Heart left ventricle (tissue), 16 donors: ENCODE results near the gene GTF2E1. TPM values are rescaled to one million over a fixed set of nuclear protein-coding genes. Genes with fewer than 3 reads are reported as not detected.

Experiments
- ATAC-seq, 4 donors: fragments of 200-7000 bp; cut with Tn5 transposase; one replicate each; pipeline ENCODE4 v1.9.1; 2020 to 2022; ENCODE audit warnings: moderate library complexity in 4 of 4, mild to moderate bottlenecking in 3 of 4, moderate number of reproducible peaks in 1 of 4
- DNase-seq, 5 donors: peaks; one replicate each; pipeline ENCODE4 v3.0.0-alpha.2; 2020
- H3K27ac ChIP-seq, 12 donors: fragments of 200-600 bp; sonication (generic) in 4 of 12; one replicate each; pipeline versions ENCODE4 v1.5.0 to v1.8.0; 2016 to 2022; ENCODE audit warnings: mild to moderate bottlenecking in 2 of 12
- H3K27me3 ChIP-seq, 9 donors: fragments of 200-600 bp; sonication (generic) in 2 of 9; one replicate each; pipeline versions ENCODE4 v1.5.1 to v1.8.0; 2016 to 2022; ENCODE audit warnings: mild to moderate bottlenecking in 3 of 9
- H3K36me3 ChIP-seq, 9 donors: fragments of 200-600 bp; sonication (generic) in 2 of 9; one replicate each; pipeline versions ENCODE4 v1.5.0 to v1.8.0; 2018 to 2022; ENCODE audit warnings: mild to moderate bottlenecking in 2 of 9
- H3K4me1 ChIP-seq, 12 donors: fragments of 200-600 bp; sonication (generic) in 4 of 12; one replicate each; pipeline versions ENCODE4 v1.5.0 to v1.8.0; 2016 to 2022; ENCODE audit warnings: mild to moderate bottlenecking in 3 of 12
- H3K4me3 ChIP-seq, 12 donors: fragments of 200-600 bp; sonication (generic) in 4 of 12; one replicate each; pipeline versions ENCODE4 v1.5.0 to v1.8.0; 2017 to 2022; ENCODE audit warnings: mild to moderate bottlenecking in 9 of 12, moderate library complexity in 4 of 12
- H3K9me3 ChIP-seq, 12 donors: fragments of 200-600 bp; sonication (generic) in 4 of 12; one replicate each; pipeline versions ENCODE4 v1.5.0 to v1.8.0; 2016 to 2022; ENCODE audit warnings: mild to moderate bottlenecking in 1 of 12
- POLR2A ChIP-seq, 2 donors: fragments of 450-650 bp; IDR thresholded peaks; one replicate each; pipeline ENCODE4 v1.6.1; 2017; ENCODE audit warnings: antibody characterized with exemption in 2 of 2, mild to moderate bottlenecking in 2 of 2, moderate library complexity in 2 of 2
- WGBS, 4 donors: extraction: QIAGEN DNeasy Blood & Tissue Kit in 2 of 4; methylation state at CpG; one replicate each; pipeline versions ENCODE4 v1.1.5 to v1.1.7; 2013 to 2018; 5-methylcytosine and 5-hydroxymethylcytosine counted together
- intact Hi-C, 10 donors: fragments of 100-400 bp; cut with DNase I; formaldehyde crosslinking; loops; one replicate each; pipeline versions ENCODE4 v1.11.1 to v1.14.2; 2022
- polyA plus RNA-seq, 2 donors: library from polyadenylated mRNA; stranded (reverse); fragments of 200-250 nt; gene quantifications; one replicate each; pipeline ENCODE4 v1.2.3, GENCODE V29; 2013
- total RNA-seq, 9 donors: library from RNA; depleted of rRNA in 2 of 9; stranded (reverse); fragments of >200 nt in 2 of 9; fragmentation: NEBNext Ultra II Directional in 3 of 9; extraction: Animal tissue kit (Norgen Biotek cat#: 25700) in 3 of 9; gene quantifications; one replicate each; pipeline versions ENCODE4 v1.1.0 to v1.2.4, GENCODE V29; 2016 to 2023
- TF ChIP-seq, protein P1 (sequence below), 12 donors: fragments of 200-600 bp; sonication (generic) in 4 of 12; IDR thresholded peaks; one replicate each; pipeline versions ENCODE4 v1.5.0 to v1.8.0; 2018 to 2022; ENCODE audit warnings: antibody characterized with exemption in 12 of 12, mild to moderate bottlenecking in 5 of 12
- donor health status: ischemic (EF 13 %, LVEDD 7.1; RV severe dilation, severe dysfunction).
- donor health status: healthy with polysubstance abuse.
- donor health status: DM: no; HTN: yes; CAD: no.
- donor health status: DM: no; HTN: no; CAD: no.
- donor health status: ischemic (EF 25% LVEDD 6.9; RV normal size, moderate dysfunction).
- donor health status: ischemic (EF 25% LVEDD 5.7; RV mildly dilated, moderate dysfunction).
- donor health status: healthy.
- donor health status: DM: yes; HTN: yes; CAD: no.
- donor health status: ischemic (EF 35%, LVEDD 5.7; RV mildly dilated, moderate dysfunction).
- donor health status: nonischemic (EF 11% LVEDD 7.7; RV severe dilation, severe dysfunction).
- donor health status: DM: yes; HTN: yes; CAD: no.
- donor health status: PGD.
- donor health status: ischemic (EF 29% LVEDD 5.4; RV normal size, mild dysfunction).
- donor health status: nonischemic (EF 23%, LVEDD 6.1; RV moderate dilation, normal function).

Gene GTF2E1
- total and polyA plus RNA-seq, 11 donors: 3.7 to 15.1 (median 10.8) TPM

DNA sequence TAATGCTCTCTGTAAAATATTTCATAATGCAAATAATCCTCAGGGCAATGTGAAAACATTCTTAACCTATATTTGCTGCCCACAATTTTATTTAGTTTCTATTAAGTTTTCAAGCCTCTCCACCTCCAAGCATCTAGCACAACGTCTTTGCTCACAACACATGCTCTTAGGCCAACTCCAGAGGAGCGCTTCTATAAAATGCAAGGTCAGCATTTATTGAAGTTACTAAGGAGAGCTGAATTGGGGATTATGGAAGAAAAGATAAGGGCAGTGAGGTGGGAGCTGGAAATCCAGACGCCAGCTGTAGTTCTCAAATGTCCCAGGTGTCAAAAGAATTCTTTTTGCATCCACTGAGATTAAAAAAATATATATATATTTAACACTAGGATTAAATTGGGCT lies 1.2 kb upstream of the GTF2E1 start:
- peaks cover 0 to 29% (median 17%) of the 10 kb centered on the region in 12 donors for H3K4me1 ChIP-seq
- peak overlapping the region in 3 of 12 donors; percentile 88 to 98 (median 91) for H3K27ac ChIP-seq
- H3K27me3 ChIP-seq: no peaks in the 10 kb centered on the region
- H3K4me3 ChIP-seq: peak overlapping the region in 9 of 12 donors; percentile 73 to 94 (median 85)
- H3K36me3 ChIP-seq: peaks cover 0 to 14% (median 0%) of the 10 kb centered on the region in 9 donors
- WGBS, 4 donors: 68 to 81% (median 76%) methylated on average over 3 of the region's 3 CpGs
- ATAC-seq (no peak), DNase-seq (no peak)
- H3K9me3 ChIP-seq: peaks cover 0 to 4% (median 0%) of the 10 kb centered on the region in 12 donors
- intact Hi-C loops: loop anchor here in 6 of 10 donors (5.0 to 10.0 kb wide), 2 partner anchors 147 to 324 kb away; partner anchors contain the start of gene NDUFB4 (in 5 of the 6)
- TF ChIP-seq POLR2A (IDR thresholded peaks at IDR 0.05): no peak
- TF ChIP-seq, protein P1, sequence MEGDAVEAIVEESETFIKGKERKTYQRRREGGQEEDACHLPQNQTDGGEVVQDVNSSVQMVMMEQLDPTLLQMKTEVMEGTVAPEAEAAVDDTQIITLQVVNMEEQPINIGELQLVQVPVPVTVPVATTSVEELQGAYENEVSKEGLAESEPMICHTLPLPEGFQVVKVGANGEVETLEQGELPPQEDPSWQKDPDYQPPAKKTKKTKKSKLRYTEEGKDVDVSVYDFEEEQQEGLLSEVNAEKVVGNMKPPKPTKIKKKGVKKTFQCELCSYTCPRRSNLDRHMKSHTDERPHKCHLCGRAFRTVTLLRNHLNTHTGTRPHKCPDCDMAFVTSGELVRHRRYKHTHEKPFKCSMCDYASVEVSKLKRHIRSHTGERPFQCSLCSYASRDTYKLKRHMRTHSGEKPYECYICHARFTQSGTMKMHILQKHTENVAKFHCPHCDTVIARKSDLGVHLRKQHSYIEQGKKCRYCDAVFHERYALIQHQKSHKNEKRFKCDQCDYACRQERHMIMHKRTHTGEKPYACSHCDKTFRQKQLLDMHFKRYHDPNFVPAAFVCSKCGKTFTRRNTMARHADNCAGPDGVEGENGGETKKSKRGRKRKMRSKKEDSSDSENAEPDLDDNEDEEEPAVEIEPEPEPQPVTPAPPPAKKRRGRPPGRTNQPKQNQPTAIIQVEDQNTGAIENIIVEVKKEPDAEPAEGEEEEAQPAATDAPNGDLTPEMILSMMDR (IDR thresholded peaks at IDR 0.05): no peak

DNA sequence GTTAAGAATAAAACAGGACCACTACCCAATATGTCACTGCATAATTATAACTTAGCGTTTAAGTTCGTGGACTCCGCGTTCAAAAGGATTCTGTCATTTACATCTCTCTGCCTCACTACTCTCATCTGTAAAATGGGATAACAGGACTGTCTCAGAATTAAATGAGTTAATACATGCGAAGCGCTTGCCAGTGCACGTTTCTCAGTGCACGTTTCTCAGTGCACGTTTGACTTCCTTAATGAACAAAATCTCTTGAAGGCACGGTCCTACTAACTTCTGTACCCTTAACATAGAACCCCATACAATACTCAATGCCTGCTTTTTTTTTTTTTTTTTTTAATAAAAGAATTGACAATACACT lies 727 bp upstream of the GTF2E1 start:
- Histone ChIP-seq H3K27ac (peak overlapping the region; percentile 83 to 98 (median 93)), H3K36me3 (peaks cover 0 to 14% (median 0%) of the 10 kb centered on the region in 9 donors), H3K27me3 (no peaks in the 10 kb centered on the region), H3K4me3 (peak overlapping the region; percentile 59 to 97 (median 85)), H3K4me1 (peaks cover 0 to 29% (median 17%) of the 10 kb centered on the region in 12 donors), H3K9me3 (peaks cover 0 to 4% (median 0%) of the 10 kb centered on the region in 12 donors)
- 6 to 11% (median 8%) methylated on average over 10 of the region's 10 CpGs for WGBS, 4 donors
- no peak for TF ChIP-seq POLR2A (IDR thresholded peaks at IDR 0.05)
- TF ChIP-seq, protein P1 (IDR thresholded peaks at IDR 0.05): no peak
- ATAC-seq (no peak), DNase-seq (no peak)
- intact Hi-C loops: loop anchor here in 8 of 10 donors (1.0 to 10.0 kb wide), 6 partner anchors 145 to 325 kb away; partner anchors contain the start of gene NDUFB4 (in 8 of the 8)

DNA sequence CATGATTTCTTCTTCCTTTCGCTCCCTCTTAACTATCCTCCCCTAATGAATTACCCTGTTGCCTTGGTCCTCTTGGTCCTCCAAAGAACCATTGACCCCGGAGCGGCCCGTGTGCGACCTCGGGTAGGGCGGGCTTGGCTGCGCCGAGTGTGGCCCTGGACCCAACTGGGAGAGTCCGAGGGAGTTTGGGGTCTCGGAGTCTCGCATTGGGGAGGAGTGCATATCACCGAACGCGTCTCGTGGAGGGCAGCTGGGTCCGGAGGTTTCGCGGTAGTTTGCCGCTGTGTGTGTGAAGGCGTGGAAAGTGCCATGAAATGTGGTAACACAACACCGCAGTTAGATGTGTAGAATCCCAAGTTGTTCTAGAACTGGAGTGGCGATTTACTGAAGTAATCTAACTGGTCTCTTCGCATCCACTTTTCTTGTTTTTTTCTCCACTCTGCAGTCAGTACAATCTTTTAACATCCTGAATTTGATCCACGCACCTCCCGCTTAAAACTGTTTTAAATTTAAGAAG lies 363 bp downstream of the GTF2E1 start:
- Histone ChIP-seq H3K27me3 (no peaks in the 10 kb centered on the region), H3K27ac (peak overlapping the region in 11 of 12 donors; percentile 78 to 98 (median 92)), H3K9me3 (peaks cover 0 to 3% (median 0%) of the 10 kb centered on the region in 12 donors), H3K36me3 (peaks cover 0 to 5% (median 0%) of the 10 kb centered on the region in 9 donors), H3K4me3 (peak overlapping the region; percentile 59 to 97 (median 85)), H3K4me1 (peaks cover 0 to 29% (median 17%) of the 10 kb centered on the region in 12 donors)
- no peak for DNase-seq
- TF ChIP-seq POLR2A (IDR thresholded peaks at IDR 0.05): no peak
- TF ChIP-seq, protein P1 (IDR thresholded peaks at IDR 0.05): no peak
- ATAC-seq: peak; percentile 23 to 35 (median 28)
- intact Hi-C loops: loop anchor here in 8 of 10 donors (1.0 to 10.0 kb wide), 6 partner anchors 146 to 326 kb away; partner anchors contain the start of gene NDUFB4 (in 8 of the 8)
- 1% methylated on average over 26 of the region's 26 CpGs for WGBS, 4 donors

DNA sequence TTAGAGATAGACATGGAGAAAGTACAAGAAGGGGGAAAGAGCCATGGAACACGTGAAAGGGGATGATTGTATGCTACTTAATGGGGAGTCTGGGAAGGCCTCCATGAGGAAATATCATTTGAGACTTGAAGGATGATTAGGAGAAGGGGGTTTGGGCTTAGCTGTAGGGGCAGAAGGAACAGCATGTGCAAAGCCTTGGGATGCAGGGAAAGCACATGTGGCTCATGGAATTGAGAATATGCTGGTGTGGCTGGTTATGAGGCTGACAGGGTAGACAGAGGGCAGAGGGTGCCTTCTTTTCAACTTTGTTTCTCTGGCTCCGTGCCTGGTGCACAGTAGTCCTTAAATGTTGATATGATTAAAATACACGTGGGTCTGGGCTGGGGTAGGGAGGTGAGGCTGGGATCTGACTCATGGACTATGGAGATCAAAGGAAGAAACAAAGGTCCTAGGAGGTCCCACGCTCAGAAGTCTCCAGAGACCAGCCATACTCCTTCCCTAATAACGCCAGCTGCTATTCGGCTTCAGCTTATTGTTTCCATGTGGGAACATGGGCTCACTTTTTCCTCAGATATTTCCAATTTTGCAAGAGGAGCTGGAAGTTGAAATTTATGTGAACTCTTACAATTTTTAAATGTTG lies 1.1 kb downstream of the GTF2E1 start:
- no peak for ATAC-seq
- TF ChIP-seq POLR2A (IDR thresholded peaks at IDR 0.05): no peak
- TF ChIP-seq, protein P1 (IDR thresholded peaks at IDR 0.05): no peak
- no peak for DNase-seq
- Histone ChIP-seq H3K36me3 (no peaks in the 10 kb centered on the region), H3K9me3 (peaks cover 0 to 3% (median 0%) of the 10 kb centered on the region in 12 donors), H3K4me3 (peak overlapping the region in 10 of 12 donors; percentile 59 to 94 (median 85)), H3K27me3 (no peaks in the 10 kb centered on the region), H3K4me1 (peaks cover 0 to 29% (median 17%) of the 10 kb centered on the region in 12 donors), H3K27ac (peak overlapping the region in 3 of 12 donors; percentile 88 to 95 (median 89))
- 44 to 52% (median 47%) methylated on average over 6 of the region's 6 CpGs for WGBS, 4 donors
- intact Hi-C loops: loop anchor here in 8 of 10 donors (2.0 to 10.0 kb wide), 5 partner anchors 147 to 326 kb away; partner anchors contain the start of gene NDUFB4 (in 6 of the 8)
